EL (cell line): ENCODE measurements around the gene GPHN.
"Not testable (repeated sequence)": the region's sequence is repeated elsewhere in the genome, so short reads cannot be mapped to it uniquely, and the experiment has no call there.

Experiments
- DNase-seq: peaks from one replicate; pipeline ENCODE4 v3.0.0-alpha.2; 2016

Gene GPHN

DNA sequence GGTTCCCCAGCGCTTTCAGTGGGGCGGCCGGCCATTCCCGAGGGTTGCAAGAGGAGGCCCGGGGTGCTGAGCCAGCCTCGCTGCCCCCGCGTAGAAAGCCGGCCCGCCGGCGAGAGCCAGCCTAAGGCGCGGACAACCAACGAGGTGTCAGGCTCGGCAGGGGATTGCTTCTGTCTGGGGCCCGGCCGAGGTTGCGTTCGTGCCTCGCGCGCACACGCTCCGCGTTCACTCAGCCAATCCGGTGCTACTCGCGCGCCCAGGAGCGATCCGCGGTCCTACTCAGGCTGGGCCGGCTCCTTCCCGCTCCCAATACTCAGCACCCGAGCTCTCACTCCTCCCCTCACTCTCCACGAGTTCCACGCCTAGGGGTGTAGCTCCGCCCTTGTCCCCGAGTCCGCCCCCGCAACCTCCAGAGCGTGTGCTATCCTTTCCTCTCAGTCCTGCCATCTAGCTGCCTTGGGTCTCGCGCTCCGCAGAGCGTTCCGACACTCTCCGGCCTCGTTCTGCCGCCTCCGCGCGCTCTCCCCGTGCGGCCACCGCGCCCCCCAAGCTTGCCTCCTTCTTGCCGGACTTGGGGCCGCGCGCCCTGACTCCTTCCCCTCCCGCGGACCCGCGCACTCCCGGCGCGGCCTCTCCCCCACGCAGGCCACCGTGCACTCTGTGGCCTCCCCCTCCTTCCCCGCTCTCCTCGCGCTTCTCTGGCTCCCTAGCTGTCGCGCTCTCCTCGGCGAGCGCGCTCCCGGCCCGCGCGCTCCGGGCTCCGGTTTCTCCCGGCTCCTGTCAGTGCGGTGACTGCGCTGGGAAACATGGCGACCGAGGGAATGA lies at the start of gene GPHN:
Gene GPHN, plus strand, starts transcription at position 426 of the 825 bp plus-strand sequence.
- peak; percentile 99 for DNase-seq

- no peak for DNase-seq
These were observed 48.3 kb upstream of the GPHN start for GRCh38 chr14:66459603-66460002.

DNA sequence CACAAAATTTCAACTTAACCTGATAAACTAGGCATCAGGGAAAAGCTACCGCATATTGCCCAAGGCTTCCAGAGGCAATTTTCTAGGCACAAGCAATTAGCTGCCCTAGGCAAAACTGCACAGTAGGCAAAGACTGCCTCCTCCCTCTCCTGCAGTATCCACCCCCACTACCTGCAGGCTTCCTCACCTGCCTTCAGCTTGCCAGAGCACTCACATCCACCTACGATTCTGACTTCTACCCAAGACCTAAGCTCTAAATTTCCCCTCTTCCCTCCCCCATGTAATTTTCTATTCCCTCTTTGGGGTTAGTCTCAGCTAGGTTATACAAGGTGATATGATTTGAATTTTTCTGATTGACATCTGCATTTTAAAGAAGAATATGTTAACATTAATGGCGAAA lies 43.7 kb upstream of the GPHN start:
- DNase-seq = no peak

DNA sequence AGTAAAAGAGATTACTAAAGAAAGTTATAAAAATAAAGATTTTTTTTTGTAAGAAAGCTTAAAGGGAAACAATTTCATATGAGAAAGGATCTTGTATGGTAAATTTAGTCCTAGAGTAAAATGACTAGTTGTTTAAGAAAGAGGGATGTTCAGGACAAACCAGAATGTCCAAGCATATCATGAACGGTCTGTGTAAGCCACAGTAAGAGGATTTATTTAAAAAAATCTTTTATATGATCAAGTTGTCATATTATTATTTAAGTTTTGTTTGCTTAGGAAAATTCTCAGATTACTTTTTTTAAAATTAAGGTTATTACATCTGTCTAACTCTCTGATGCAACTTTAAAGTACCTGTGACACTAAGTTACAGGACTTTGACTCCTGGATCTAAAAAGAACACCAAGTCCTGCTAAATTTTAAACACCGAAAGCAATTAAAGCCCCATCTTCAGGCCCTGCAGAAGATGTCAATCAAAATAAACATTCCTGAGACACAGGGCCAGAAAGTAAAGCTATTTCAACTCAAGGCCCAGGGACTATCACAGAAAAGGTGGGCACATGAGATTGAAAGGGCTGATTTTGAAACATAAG lies 39.1 kb upstream of the GPHN start:
- DNase-seq = no peak

DNA sequence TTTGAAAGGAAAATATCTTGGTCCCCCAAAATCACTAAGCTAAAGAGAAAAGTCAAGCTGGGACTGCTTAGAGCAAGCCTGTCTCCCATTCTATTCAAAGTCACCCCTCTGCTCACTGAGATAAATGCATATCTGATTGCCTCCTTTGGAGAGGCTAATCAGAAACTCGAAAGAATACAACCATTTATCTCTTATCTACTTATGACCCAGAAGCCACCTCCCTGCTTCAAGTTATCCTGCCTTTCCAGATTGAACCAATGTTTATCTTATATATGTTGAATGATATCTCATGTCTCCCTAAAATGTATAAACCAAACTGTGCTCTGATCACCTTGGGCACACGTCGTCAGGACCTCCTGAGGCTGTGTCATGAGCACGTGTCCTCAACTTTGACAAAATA lies 36.4 kb upstream of the GPHN start:
- DNase-seq = no peak

GRCh38 chr14:66472251-66472650 lies 35.7 kb upstream of the GPHN start:
- no peak for DNase-seq

DNA sequence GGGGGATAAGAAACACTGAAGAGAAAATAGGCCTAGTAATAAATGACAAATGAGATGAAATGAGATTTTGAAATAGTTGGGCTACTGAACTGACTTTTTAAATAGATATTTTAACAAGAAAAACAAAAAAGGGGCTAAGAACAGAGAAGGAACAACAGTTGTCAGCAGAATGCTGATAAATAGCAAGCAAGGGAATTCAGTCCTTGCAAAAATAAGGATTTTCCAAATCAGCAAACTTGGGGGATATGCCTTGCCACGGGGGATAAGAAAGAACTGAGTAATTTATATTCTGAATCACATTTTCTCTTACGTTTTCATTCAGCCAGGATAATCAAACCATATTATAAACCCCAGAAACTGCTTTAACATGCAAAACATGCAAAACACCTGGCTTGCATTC lies 34.7 kb upstream of the GPHN start:
- no peak for DNase-seq

- DNase-seq = peak; percentile 62
These were observed 31.0 kb upstream of the GPHN start for GRCh38 chr14:66476964-66477363.

- no peak for DNase-seq
These were observed 30.4 kb upstream of the GPHN start for GRCh38 chr14:66477567-66477966.

DNA sequence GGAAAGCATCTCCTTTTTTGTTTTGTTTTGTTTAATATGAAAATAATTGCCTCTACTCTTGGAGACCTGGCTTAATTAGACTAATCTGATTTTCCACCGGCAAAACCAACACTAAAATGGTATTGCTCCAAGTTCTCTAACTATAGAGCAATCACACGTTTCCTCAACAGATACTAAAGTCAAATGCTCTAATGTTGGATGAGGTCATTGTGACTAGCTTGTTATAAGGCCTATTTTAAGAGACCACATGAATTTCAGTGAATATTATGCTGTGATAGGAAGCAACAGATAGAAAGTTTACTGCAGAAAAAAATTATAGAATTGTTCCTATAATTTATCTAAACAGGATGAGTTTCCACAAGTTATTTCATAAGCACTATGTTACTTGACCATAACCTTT lies 25.1 kb upstream of the GPHN start:
- DNase-seq = no peak

DNA sequence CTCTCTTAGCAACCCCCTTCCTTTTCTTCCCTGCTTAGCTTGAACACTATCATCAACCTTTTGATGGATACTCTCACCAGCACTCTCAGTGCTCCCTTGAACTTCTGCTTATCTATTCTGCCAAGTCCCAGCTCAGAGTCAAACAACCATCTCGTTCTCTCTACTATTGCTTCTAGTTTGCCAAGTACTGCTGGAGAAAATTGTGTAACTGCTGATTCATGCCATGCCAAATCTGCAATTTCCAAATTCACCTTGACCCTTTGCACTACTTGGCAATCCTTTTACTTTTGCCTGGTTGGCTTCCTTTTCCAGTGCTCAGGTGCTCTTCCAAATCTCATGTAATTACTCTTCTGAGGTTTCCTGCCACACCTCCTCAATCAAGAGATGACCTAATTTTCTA lies 24.6 kb upstream of the GPHN start:
- no peak for DNase-seq

GRCh38 chr14:66485029-66485428 lies 22.9 kb upstream of the GPHN start:
- DNase-seq = no peak

GRCh38 chr14:66485910-66486421 lies 22.0 kb upstream of the GPHN start, which contains the start of gene CCDC196:
Gene CCDC196, plus strand, starts transcription at chr14:66486371. Its CDS starts 132 bp downstream, at chr14:66486503.
- no peak for DNase-seq

DNA sequence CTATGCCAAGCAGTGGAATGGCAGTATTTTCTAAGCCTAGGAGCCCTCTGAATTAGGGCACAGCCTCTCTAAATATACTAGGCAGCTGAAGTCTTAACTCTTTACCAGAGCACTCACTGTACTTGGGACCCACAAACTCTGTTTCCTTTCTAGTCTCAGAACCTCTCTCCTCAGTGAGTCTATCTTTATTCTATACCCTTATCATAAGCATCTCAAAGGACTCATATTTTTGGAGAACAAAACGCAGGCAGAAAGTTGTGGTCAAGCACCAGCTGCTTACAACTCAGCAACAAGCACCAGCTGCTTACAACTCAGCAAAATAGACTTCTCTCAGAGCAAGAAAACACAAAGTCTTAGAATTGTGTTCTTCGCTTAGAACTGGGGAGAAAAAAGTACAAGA lies 20.8 kb upstream of the GPHN start:
- no peak for DNase-seq

DNA sequence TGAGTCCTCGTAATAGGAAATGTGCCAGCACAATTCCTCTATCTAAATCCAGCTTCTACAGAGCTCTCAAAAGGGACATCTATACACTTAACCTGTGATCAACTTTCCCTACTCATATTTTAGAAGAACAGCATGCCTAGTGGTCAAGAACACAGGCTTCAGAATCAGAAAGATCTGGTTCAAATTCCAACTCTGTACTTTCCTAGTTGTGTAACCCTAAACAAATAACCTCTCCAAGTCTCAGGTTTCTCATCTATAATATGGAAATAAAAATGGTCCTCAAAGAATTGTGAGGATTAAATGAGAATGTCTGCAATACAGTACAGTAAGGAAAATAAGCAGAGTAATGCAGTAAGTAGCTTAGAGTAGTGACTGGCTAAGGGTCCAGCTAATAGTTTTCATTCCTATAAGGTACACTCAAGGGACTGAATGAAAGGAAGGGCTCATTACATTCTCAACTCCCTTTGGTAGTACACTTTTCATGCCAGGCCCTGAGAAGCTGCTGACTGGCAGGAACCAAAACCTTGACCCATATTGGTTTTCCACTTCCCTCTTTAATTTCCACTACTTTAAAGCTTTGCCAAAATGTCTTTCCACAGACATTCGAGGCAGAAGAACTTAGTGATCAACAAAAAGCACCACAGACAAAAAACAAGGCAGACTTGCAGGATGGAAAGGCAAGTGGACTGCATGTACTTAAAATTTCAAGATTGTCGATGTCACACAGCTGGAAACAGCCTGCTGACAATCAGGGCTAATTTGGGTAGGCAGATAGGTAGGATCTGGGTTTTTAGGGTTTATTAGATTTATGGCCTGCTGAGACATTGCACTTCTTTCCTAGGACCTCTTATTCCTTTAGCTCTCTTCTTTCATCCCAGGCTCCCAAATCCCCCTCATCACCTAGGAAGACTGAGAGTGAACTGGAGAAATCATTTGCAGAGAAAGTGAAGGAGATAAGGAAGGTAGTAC lies 17.5 kb upstream of the GPHN start:
- DNase-seq = no peak

DNA sequence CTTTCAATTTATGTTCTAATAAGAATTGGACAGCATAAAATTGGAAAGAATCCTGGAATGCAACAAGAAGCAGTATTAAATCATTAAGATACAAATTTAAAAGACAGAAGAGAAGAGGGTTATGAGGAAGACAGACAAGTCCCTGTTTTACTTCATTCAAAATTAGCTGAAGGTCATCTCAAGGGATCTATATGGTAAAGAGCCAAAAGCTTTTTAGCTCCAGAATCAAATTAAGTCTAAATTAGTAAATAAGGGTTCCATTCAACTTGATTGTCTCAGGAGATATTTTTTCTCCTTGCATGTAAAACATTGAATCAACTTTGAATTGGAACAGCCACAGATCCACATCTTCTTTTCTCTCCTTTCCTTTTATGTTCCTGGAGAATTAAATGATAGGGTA lies 14.2 kb upstream of the GPHN start:
- no peak for DNase-seq

DNA sequence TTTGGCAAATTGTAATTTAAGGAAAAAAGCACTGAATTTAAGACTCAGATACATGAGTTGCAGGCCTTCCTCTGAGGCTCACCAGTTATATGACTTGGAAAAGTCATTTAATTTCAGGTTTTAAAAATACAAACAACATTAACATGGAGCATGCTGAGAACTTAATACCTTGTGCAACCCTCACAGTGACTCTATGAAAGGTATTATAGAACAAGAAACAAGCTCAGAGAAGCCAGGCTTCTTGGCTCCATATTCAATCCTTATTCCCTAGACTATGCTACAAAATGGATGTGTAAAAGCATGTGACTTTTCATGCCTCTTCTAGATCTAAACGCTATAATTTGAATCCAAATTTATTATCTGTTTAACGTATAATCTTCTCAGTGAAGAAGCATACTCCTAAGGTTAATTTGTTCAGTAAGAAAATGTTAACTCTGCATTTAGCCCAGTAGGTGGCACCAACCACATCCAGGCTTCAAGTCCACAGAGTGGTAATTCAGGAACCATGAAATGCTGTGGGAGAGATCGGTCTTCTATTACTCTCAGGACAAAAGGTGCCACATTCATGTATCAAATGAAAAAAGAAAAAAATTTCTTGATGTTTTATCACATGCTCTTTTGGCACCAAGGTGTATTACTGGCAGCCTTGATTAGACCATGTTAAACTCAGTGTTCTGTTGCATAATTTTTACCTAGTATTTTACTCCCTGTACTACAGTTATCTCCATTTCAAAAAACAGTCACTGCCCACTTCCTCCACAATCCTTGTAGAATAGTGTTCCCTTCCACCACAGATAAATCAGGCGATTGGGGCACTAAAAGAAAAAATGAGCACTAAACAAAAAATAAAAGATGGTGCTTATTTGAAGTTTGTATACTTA lies 12.5 kb upstream of the GPHN start:
- peak; percentile 70 for DNase-seq

DNA sequence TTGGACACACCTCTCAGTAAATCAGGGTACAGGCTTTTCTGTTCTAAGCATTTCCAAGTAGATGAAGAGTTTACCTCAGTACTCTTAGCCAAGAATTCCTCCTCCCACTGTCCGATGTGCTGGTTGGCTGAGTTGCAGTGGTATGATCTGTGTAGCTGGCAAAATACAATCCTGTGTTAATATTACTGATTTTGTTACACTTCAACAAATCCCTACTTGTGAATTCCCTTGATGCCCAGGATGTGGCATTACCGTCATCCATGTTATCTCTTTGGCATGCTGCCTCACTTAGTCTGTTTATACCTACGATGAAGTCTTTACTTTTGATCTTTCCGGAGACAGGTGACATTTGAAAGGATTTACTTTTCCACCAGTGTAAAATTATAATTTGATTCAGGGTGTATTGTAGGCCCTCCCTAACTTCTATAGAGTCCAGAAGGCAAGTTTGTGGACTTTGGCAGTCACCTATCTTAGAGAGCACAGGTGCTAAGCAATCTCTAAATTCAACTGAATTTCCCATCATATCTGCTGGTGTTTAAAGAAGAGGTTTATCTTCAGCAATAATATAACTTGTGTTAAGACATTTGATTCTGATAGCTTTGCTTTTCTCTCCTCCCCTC lies 11.6 kb upstream of the GPHN start:
- no peak for DNase-seq

GRCh38 chr14:66496911-66497310 lies 11.0 kb upstream of the GPHN start:
- DNase-seq = no peak

GRCh38 chr14:66498311-66498710 lies 9.6 kb upstream of the GPHN start:
- DNase-seq = no peak

GRCh38 chr14:66501592-66501991 lies 6.4 kb upstream of the GPHN start:
- no peak for DNase-seq

DNA sequence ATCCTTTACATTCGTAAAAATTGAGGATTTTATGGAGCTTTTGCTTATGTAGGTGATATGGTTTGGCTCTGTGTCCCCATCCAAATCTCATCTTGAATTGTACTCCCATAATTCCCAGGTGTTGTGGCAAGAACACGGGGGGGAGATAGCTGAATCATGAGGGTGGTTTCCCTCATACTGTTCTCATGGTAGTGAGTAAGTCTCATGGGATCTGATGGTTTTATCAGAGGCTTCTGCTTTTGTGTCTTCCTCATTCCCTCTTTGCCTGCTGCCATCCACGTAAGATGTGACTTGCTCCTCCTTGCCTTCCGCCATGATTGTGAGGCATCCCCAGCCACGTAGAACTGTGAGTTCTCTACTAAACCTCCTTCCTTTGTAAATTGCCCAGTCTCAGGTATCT lies 5.1 kb upstream of the GPHN start:
- DNase-seq = not testable (repeated sequence)
